Right lobe of liver (tissue), 6 donors: ENCODE results near the gene DUSP8. TPM values are rescaled to one million over a fixed set of nuclear protein-coding genes. Genes with fewer than 3 reads are reported as not detected.

Source experiments
- ATAC-seq, 4 donors: fragments of 200-7000 bp; cut with Tn5 transposase; one replicate each; pipeline ENCODE4 v1.9.1; 2020; ENCODE audit warnings: mild to moderate bottlenecking in 4 of 4, moderate library complexity in 4 of 4
- DNase-seq, 3 donors: peaks; one replicate each; pipeline ENCODE4 v3.0.0-alpha.2; 2020
- H3K27ac ChIP-seq, 3 donors: fragments of 200-600 bp; one replicate each; pipeline ENCODE4 v1.8.0; 2022
- H3K27me3 ChIP-seq, 2 donors: fragments of 200-600 bp; one replicate each; pipeline ENCODE4 v1.8.0; 2022
- H3K36me3 ChIP-seq, 4 donors: fragments of 200-600 bp; sonication (generic) in 1 of 4; one replicate each; pipeline versions ENCODE4 v1.5.1 to v1.8.0; 2017 to 2022; ENCODE audit warnings: control low read depth in 1 of 4
- H3K4me1 ChIP-seq, 4 donors: fragments of 200-600 bp; sonication (generic) in 1 of 4; one replicate each; pipeline versions ENCODE4 v1.5.1 to v1.8.0; 2017 to 2022; ENCODE audit warnings: control low read depth in 1 of 4
- H3K4me3 ChIP-seq, 3 donors: fragments of 200-600 bp; one replicate each; pipeline ENCODE4 v1.8.0; 2022
- H3K9me3 ChIP-seq, 4 donors: fragments of 200-600 bp; sonication (generic) in 1 of 4; one replicate each; pipeline versions ENCODE4 v1.5.1 to v1.8.0; 2017 to 2022; ENCODE audit warnings: control low read depth in 1 of 4
- CTCF ChIP-seq, 4 donors: fragments of 200-600 bp in 3 of 4; fragments of 450-650 bp in 1 of 4; IDR thresholded peaks; one replicate each; pipeline versions ENCODE4 v1.5.1 to v1.8.0; 2016 to 2022; ENCODE audit warnings: antibody characterized with exemption in 4 of 4, mild to moderate bottlenecking in 2 of 4
- POLR2A ChIP-seq: fragments of 450-650 bp; IDR thresholded peaks from one replicate; pipeline ENCODE4 v1.6.1; 2017; ENCODE audit warnings: antibody characterized with exemption, mild to moderate bottlenecking
- WGBS: methylation state at CpG from one replicate; pipeline ENCODE4 v1.1.6; 2018; ENCODE audit warnings: low coverage, low lambda C conversion rate; ENCODE audit not compliant: insufficient coverage; ENCODE audit errors: missing lambda C conversion rate; 5-methylcytosine and 5-hydroxymethylcytosine counted together
- intact Hi-C, 2 donors: fragments of 100-400 bp; cut with DNase I; formaldehyde crosslinking; loops; one replicate each; pipeline versions ENCODE4 v1.11.2 to v1.14.1; 2022
- total RNA-seq, 6 experiments: library from RNA; depleted of rRNA in 2 of 6; stranded (reverse); fragments of >200 nt in 2 of 6; fragmentation: NEBNext Ultra II Directional in 3 of 6; extraction: Animal tissue kit (Norgen Biotek cat#: 25700) in 3 of 6; gene quantifications; one replicate each; pipeline versions ENCODE4 v1.1.0 to v1.2.4, GENCODE V29; 2016 to 2023
- donor health status: DM: no; HTN: yes; CAD: no.
- donor health status: DM: no; HTN: no; CAD: no.
- donor health status: DM: no; HTN: no; CAD: no.
- donor health status: DM: no; HTN: yes; CAD: no.
- donor health status: DM: no; HTN: yes; CAD: no.

The DUSP8 gene
- total RNA-seq, 6 experiments from 2014 or later, result 0.22 to 13.7 (median 4.4) TPM

- no peaks in the 10 kb centered on the region for H3K36me3 ChIP-seq
- no peak overlapping the region for H3K27ac ChIP-seq
- intact Hi-C loops, result no loop called here
- H3K9me3 ChIP-seq, result no peaks in the 10 kb centered on the region
- ATAC-seq (no peak), DNase-seq (no peak)
- H3K4me3 ChIP-seq, result no peak overlapping the region
- 85% methylated on average over 4 of the region's 15 CpGs for WGBS
- TF ChIP-seq POLR2A (no peak), CTCF (IDR thresholded peaks at IDR 0.05) (no peak)
- H3K4me1 ChIP-seq, result no peaks in the 10 kb centered on the region
- no peaks in the 10 kb centered on the region for H3K27me3 ChIP-seq
Observed at GRCh38 chr11:1526785-1527184, 45.3 kb downstream of the DUSP8 start.

- no peaks in the 10 kb centered on the region for H3K36me3 ChIP-seq
- ATAC-seq, result peak in 1 of 4 donors; percentile 9
- 80% methylated on average over 1 of the region's 4 CpGs for WGBS
- no peak overlapping the region for H3K27ac ChIP-seq
- H3K9me3 ChIP-seq, result no peaks in the 10 kb centered on the region
- DNase-seq, result no peak
- no peaks in the 10 kb centered on the region for H3K27me3 ChIP-seq
- no peaks in the 10 kb centered on the region for H3K4me1 ChIP-seq
- no peak overlapping the region for H3K4me3 ChIP-seq
- TF ChIP-seq CTCF (IDR thresholded peaks at IDR 0.05), result no peak
- TF ChIP-seq POLR2A, result no peak
- intact Hi-C loops, result no loop called here
Observed at GRCh38 chr11:1523779-1524178, 48.3 kb downstream of the DUSP8 start.

GRCh38 chr11:1523077-1523476 lies 49.0 kb downstream of the DUSP8 start:
- Histone ChIP-seq H3K27me3 (no peaks in the 10 kb centered on the region), H3K36me3 (no peaks in the 10 kb centered on the region), H3K4me3 (no peak overlapping the region), H3K9me3 (no peaks in the 10 kb centered on the region), H3K4me1 (no peaks in the 10 kb centered on the region), H3K27ac (no peak overlapping the region)
- WGBS, result 88% methylated on average over 6 of the region's 6 CpGs
- no peak for TF ChIP-seq CTCF (IDR thresholded peaks at IDR 0.05)
- TF ChIP-seq POLR2A, result no peak
- ATAC-seq (no peak), DNase-seq (no peak)
- intact Hi-C loops, result no loop called here

GRCh38 chr11:1522081-1522424 lies 50.0 kb downstream of the DUSP8 start:
- H3K4me1 ChIP-seq, result no peaks in the 10 kb centered on the region
- DNase-seq, result no peak
- WGBS, result 96% methylated on average over 7 of the region's 8 CpGs
- intact Hi-C loops, result no loop called here
- TF ChIP-seq POLR2A (no peak), CTCF (IDR thresholded peaks at IDR 0.05) (no peak)
- no peaks in the 10 kb centered on the region for H3K9me3 ChIP-seq
- no peak overlapping the region for H3K27ac ChIP-seq
- no peak for ATAC-seq
- no peaks in the 10 kb centered on the region for H3K27me3 ChIP-seq
- H3K36me3 ChIP-seq, result no peaks in the 10 kb centered on the region
- H3K4me3 ChIP-seq, result no peak overlapping the region
